ENCODE results near the gene MFAP3L.

Gene MFAP3L

DNA sequence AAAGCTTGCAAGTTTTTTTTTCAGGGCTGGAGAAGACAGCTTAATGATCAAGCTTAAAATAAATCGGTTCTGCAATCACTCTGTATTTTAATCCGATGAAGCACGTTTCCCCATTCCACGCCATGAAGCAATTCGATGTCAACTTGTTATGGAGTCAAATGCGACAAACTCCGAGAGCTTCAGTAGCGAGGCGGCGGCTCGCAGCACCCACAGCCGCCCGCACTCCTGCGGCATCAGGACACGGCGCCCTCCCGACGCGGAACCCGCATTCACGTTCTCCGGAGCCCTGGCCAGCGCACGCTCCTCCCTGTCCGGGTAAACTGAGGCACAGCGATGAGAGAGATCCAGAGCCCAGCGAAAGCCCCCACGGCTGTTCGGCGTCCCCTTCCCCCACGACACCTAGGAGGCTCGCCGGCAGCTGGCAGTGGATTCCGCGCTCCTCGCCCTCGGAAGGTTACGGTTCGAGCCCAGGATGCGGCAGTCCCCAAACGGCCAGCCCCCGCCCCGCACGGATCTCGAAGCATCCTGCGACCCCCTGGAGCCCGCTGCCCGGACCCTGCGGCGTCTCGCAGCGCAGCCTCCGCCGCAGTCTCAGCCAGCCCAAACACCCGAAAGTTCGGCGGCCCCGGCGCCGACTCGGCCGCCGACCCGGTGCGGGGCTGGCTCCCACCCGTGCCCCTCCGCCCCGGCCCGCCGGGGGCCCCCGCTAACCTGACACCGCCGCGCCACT, 507 bp downstream of the MFAP3L start:
- DNase-seq: peak in 43 of 56 donors; percentile 3 to 72 (median 43)

GRCh38 chr4:170022211-170022610, 4.0 kb downstream of the MFAP3L start:
- peak in 15 of 56 donors; percentile 4 to 64 (median 19) for DNase-seq

- peak in 2 of 56 donors; percentile 16 to 24 for DNase-seq
These were observed 8.9 kb downstream of the MFAP3L start for GRCh38 chr4:170017252-170017651.

GRCh38 chr4:170015285-170015684, 10.9 kb downstream of the MFAP3L start:
- peak in 46 of 56 donors; percentile 4 to 86 (median 56) for DNase-seq

DNA sequence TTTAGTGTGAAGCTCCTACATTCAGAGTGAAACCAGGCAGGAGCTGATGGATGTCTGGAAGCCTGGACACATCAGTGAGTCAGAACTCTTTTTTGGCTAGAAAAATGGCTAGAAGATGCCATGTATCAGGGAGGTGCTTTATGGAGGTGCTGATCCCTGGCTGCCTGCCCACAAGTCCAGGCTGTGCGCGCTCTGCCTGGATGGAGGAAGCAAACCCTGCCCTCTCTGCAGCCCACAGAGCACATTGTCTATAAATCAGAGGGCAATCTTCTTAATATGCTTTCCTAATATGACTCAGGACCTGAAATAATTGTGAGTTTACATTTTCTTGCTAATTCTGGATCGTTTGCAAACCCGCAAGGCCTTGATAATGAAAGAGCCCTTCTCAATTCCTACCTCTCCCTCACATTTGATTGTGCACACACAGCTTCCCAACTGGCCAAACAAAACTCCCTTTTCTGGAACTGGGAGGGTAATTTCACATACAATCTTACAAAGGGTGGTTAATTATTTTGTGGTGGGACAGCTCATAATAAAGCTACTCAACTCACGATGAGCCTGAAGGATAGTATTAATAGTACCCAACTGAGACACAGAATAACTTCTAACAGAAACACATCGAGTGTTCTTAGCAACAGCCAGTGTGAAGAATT, 11.7 kb downstream of the MFAP3L start:
- DNase-seq: peak in 14 of 56 donors; percentile 8 to 50 (median 26)

GRCh38 chr4:170012629-170012958, 13.6 kb downstream of the MFAP3L start:
- DNase-seq: no peak

DNA sequence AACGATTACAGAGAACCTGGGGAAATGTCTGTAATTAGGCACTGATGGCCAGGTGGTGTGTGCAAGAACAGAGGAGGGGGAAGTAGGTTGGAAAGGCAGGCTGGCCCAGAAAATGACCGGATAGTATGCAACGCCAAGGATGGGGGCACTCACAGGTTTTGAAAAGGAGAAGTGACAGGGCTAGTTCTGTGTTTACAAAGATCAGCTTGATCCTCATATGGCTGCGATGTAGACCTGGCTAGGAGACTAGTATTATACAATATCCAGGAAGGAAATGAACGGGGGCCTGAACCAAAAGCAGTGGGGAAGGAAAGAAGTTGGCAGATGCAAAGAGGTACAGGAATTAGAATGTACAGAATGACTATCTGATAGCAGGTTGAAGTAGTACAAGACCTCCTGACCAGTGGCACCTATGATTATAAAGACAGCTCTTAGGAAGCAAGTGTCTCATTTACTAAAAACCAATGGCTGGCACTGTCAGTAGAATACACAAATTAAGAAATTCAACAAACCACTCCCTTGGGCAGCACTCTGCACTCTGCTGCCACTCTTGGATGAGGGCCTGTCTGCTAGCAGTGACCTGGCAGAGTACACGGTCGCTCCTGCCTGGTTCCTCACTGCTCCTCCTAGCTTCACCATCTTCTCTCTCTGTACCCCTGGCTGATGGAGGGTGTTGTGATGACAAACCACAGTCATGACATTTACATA, 14.1 kb downstream of the MFAP3L start:
- DNase-seq: peak in 23 of 56 donors; percentile 7 to 54 (median 23)

GRCh38 chr4:170009291-170009690, 16.9 kb downstream of the MFAP3L start:
- no peak for DNase-seq

DNA sequence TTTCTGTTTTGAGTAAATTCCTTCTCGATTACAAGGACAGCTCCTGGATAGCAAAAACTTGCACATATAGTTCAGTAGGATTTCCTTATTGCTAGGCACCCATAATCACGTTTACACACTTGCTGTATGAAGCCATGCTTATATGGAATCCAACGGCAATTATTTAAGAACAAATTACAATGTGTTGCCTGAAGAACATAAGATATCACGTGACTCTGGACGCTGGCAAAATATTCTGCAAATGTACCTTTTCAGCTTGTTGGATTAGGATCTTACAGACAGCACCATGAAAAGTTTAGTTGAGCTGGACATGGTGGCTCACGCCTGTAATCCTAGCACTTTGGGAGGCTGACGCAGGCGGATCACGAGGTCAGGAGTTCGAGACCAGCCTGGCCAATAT, 17.4 kb downstream of the MFAP3L start:
- DNase-seq: no peak

- no peak for DNase-seq
These were observed 17.8 kb downstream of the MFAP3L start for GRCh38 chr4:170008371-170008770.

DNA sequence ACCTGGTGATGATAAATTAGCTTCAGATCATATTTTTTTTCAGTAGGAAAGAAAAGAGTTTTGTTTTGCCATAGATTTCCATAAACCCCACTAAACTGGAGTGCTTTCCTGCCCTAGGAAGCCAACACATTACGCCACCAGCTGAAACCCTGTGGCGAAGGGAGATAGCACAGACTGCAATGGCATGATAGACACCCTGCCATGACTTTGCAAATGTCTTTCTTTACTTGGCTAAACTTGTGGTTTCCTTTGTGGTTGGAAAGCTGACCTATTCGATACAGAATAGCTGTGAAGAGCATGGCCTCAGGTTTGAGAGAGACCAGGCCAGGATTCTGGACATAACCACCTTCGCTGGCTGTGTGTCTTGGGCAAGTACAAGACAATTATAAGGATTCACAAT, 19.1 kb downstream of the MFAP3L start:
- DNase-seq: no peak

DNA sequence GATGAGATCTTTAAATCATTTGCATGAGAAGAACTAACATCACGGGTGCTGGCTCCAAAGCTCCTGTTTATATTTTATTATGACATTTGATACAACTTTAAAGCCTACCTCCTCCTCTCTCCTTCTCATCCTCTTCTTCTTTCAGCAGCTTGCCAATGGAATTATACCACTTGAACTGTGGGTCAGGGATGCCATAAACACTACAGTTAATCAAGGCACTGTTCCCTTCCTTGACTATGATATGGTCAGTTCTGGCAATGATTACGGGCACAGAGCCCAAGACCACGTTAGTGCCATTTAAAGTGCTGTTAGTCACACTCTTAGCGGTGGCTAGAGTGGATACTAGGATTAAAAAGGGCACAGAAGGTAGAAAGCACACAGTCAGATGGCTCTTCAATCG, 20.7 kb downstream of the MFAP3L start:
- peak in 1 of 56 donors; percentile 23 for DNase-seq

DNA sequence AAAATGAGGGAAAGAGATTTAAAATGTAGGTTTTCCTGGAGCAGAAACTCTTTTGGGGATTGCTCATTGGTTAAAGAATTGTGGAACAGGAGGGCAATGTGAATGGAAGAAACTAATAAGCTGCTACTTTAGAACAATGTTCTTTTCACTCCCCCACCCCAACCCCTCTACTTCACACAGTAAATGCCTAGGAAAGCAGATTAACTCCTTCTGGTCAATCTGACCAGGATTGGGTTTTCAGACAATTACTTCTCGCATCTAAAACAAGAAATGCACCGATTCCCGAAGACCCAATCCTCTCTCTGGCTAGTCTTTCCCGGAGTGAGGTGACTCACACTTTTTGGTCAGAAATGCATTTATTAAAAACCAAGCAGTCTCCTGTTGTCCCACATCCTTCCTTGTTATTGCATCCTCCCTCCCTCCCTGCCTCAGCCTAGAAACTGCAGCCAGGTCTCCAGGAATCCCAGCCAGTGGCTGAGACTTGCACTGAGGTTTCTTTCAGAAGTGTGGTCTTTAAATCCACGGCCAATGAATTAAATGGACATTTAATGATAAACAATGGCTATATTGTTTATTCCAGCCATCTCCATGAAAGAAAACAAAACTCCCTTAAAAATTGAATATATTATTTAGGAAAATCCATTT, 21.4 kb downstream of the MFAP3L start:
- peak in 7 of 56 donors; percentile 5 to 37 (median 12) for DNase-seq

DNA sequence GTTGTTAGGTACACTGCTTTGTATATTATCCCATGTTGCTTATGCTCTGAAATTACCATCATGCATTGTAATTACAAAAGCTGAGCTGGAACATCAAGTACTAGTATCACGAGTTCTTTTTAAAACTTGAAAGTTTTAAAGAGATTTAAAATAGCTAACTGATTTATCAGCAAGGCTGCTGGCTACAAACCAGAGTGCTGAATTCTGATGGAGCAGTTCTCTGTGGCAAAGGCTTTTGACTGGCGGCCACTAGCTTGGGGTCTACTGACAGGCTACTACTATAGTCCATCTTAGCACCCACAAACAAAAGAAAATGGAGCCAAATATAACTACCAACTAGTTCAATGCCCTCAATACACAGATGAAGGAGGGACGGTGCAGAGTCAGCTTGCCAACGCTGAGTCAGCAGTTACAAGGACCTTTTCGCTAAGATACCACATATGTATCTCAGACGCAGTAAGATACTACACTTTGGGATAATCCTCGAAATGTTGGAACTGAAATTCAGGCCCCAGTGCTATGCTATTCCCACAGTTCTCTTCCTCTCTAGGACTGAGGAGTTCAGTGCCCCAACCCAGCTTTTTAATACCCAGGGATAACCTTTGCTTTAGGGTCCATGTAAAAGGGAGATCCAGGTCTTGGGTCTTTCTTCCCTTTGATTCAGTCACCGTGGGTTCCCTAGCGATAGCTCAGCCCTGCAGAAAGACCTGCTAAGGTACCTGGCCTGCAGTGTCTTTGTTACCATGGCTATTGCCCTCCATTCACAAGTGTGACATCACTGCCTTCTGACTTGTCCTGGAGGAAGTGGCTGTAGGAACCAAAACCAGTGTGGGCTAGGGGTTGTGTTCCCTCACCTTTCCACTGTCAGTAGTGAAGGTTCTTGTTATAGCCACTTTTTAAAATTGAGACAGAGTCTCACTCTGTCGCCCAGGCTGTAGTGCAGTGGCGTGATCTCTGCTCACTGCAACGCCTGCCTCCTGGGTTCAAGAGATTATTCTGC, 22.8 kb downstream of the MFAP3L start:
- DNase-seq: no peak

DNA sequence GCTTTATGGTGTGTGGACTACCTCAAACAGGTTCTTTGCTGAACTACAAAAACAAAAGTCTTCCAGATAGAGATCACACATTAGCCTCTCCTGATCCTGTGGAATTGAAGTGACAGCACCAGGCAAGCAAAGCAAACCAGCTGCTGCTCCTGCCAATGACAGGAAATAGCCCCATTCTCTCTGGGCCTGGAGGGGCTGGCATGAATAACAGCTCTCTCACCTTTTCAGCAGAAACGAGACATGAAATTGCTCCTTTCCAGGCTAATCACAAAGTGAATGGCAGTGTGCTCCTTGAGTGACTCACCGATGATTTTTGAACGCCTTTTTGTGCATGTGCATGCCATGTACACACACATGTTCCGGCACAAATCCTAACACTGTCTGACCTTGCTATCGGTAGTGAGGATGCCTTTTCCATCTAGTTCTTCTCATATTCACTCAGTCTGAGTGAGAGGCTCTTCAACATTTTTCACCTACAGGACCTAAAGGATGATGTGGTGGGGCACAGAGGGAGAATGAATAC, 24.4 kb downstream of the MFAP3L start:
- no peak for DNase-seq

GRCh38 chr4:170001011-170001744, 25.0 kb downstream of the MFAP3L start:
- no peak for DNase-seq

GRCh38 chr4:169999923-170000322, 26.3 kb downstream of the MFAP3L start:
- DNase-seq: no peak

DNA sequence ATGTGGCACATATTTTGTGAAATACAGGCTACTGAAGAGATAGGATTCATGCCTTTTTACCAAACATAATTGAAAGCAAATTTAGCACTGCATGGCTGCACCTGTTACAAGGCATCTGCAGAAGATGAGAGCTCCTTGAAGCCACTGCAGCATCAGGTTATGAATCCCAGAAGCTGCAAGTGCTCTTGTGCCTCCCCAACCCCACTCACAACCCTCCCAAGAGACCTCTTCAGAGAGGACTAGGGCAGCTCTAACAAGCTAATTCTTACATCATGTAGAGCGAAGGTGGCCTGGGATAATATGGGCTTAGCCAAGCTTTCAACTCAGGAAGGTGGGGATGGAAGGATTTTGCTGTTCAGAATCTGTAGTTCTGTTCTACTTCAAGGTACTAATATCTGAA, 27.2 kb downstream of the MFAP3L start:
- DNase-seq: no peak

GRCh38 chr4:169996379-169997240, 29.6 kb downstream of the MFAP3L start:
- no peak for DNase-seq

Measured in nucleus accumbens (tissue), 56 donors.